DND-41 (cell line): ENCODE measurements around the gene SMIM33.

Experiments used
- CTCF ChIP-seq: IDR thresholded peaks from 2 replicates; pipeline ENCODE4 v1.5.1; 2012; ENCODE audit warnings: borderline replicate concordance, low read length, moderate library complexity, mild to moderate bottlenecking; ENCODE audit not compliant: poor library complexity, severe bottlenecking; ENCODE audit errors: extremely low read depth
- EZH2 ChIP-seq: IDR thresholded peaks from 3 replicates; pipeline ENCODE4 v1.6.1; 2012; ENCODE audit warnings: borderline replicate concordance, low read depth, mild to moderate bottlenecking, moderate library complexity, low read length, inconsistent platforms; ENCODE audit not compliant: severe bottlenecking

GRCh38 chr5:139473565-139473964 lies 2.8 kb downstream of the SMIM33 start:
- TF ChIP-seq EZH2: no peak
- TF ChIP-seq CTCF: no peak
